GM23338 (cell line): ENCODE results near the gene LPP.

Source experiments
- CTCF ChIP-seq, 2 experiments: fragments of 200-600 bp in 1 of 2; sonication (generic) in 1 of 2; conservative IDR thresholded peaks; 2 replicates each; pipeline versions ENCODE4 v1.5.1 to v1.6.1; 2016 to 2017; ENCODE audit warnings: antibody characterized with exemption in 2 of 2, low read depth in 2 of 2, mild to moderate bottlenecking in 2 of 2, moderate library complexity in 1 of 2
- EZH2 ChIP-seq: fragments of 200-600 bp; sonication (generic); IDR thresholded peaks from one replicate; pipeline ENCODE4 v1.8.0; 2017; ENCODE audit warnings: antibody characterized with exemption, mild to moderate bottlenecking, low read depth; ENCODE audit not compliant: unreplicated experiment
- NANOG ChIP-seq: IDR thresholded peaks from 2 replicates; pipeline ENCODE4 v1.6.1; 2016; ENCODE audit warnings: antibody characterized with exemption, borderline replicate concordance
- POLR2AphosphoS5 ChIP-seq: IDR thresholded peaks from 2 replicates; pipeline ENCODE4 v1.6.1; 2016; ENCODE audit warnings: antibody characterized with exemption, low read depth
- REST ChIP-seq: IDR thresholded peaks from one replicate; pipeline ENCODE4 v1.6.1; 2018; ENCODE audit warnings: antibody characterized with exemption; ENCODE audit not compliant: unreplicated experiment

GRCh38 chr3:188134856-188135255 is 19.1 kb upstream of the LPP start:
- TF ChIP-seq CTCF (conservative IDR thresholded peaks at IDR 0.05; ENCODE audit: low read depth in 2 of 2): no peak
- no peak for TF ChIP-seq REST
- TF ChIP-seq EZH2: no peak
- no peak for TF ChIP-seq POLR2AphosphoS5
- TF ChIP-seq NANOG: no peak
